ENCODE data around the gene WFDC5.

WFDC5 gene

DNA sequence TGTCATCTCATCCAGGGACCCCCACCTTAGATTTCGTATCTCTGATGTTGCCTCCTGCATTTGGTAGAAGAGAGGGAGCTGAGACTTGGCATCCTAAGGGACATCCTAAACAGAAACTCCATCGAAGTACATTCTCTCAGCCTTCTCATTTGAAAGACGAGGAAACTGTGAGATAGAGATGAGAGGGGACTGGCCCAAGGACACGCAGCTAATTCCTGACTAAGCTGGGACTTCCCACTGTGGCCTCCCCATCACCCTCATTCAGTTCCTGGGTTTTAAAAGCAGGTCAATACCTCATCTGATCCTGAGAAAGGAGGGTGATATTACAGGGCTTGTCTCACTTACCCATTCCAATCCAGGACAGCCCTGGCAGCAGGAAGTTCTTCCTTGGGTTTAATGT, 855 bp upstream of the WFDC5 start:
- no peak for DNase-seq (ENCODE audit: low read depth in 1 of 2, low spot score in 1 of 2)

- DNase-seq (ENCODE audit: low read depth in 1 of 2, low spot score in 1 of 2) = no peak
These were observed 406 bp upstream of the WFDC5 start for GRCh38 chr20:45115386-45115774.

DNA sequence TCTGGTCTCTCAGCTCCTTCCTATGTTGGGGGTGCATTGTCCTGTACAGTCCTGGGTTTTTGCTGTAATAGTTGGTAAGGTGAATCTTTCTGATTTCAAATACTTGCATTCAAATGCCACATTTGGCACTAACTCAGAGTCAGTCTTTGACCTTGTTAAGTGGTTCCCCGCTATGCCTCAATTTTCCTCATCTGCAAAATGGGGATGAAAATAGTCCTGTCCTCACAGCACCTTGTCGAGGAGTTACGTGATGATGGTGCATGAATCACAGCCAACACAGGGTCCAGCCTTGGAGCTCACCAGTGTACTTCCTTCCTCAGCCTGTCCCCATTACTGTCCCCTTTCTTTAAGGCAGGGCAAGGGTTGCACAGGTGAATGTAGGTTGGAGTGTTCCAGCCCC, 1.1 kb downstream of the WFDC5 start:
- no peak for DNase-seq (ENCODE audit: low read depth in 1 of 2, low spot score in 1 of 2)

DNA sequence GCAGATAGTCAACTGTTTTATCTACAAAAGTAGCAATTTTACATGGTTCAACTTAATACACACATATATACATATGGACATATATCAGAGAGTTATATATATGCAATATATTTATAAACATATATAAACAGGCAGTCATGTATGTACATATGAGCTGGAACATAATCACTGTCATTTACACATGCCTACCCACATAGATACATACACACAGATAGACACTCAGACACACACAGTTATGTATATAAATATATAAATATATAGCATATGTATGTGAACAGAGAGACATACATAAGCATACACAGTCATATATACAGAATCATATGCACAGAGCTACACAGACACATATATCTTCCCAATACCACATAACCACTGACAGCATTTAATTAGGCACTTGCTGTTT, 2.2 kb downstream of the WFDC5 start:
- no peak for DNase-seq (ENCODE audit: low read depth in 1 of 2, low spot score in 1 of 2)

DNA sequence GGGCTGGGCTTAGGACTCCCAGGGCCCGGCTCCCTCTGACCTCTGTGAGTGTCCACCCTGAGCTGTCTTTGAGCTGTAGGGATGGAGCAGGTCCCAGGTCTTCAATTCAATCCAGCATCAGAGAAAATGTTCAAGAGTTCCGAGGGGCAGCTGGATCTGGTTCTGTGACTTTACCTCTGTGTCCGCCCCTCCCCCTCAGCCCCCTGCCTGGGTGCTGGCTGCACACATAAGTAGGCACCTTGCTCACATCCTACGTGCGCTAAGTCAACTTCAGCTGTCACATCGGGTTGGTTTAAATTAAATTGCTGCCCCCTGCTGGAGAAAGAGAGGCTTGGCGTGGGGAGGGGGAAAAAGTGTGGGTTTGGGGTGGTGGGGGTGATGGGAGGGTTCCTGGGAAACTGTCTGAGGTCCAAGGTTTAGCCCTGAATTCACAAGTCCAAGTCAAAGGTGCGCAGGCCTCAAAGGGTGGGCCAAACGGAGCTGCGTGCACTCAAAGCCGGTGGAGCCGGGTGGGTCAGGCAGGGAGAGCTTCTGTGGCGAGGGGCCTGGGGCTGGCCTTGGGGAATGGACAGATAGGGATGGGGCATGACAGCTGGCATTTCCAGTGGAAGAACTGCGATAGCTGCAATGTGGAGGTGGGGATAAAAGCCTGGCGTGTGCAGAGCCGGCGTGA, 3.0 kb downstream of the WFDC5 start:
- DNase-seq (ENCODE audit: low read depth in 1 of 2, low spot score in 1 of 2) = no peak

DNA sequence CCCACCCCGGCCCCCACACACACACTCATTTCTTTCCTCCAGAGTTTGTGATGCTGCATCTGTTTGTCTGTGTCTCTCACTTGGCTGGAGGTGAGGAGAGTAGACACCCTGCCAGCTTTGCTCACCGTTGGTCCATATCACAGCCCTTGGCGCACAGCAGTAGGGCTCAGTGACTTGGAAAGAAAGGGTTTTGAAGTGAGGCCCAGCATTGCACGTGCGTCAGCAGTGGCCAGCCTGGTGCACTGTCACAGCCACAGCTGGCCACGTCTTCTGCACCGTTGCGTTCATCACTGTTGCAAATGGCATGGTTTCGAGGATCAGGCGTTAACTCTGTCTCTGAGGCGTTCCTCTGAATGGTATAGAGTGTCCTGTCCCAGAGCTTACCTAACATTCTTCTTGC, 3.7 kb downstream of the WFDC5 start:
- DNase-seq (ENCODE audit: low read depth in 1 of 2, low spot score in 1 of 2) = no peak

- no peak for DNase-seq (ENCODE audit: low read depth in 1 of 2, low spot score in 1 of 2)
These were observed 4.7 kb downstream of the WFDC5 start for GRCh38 chr20:45110301-45110700.

GRCh38 chr20:45109634-45110033, 5.3 kb downstream of the WFDC5 start:
- DNase-seq (ENCODE audit: low read depth in 1 of 2, low spot score in 1 of 2) = no peak

DNA sequence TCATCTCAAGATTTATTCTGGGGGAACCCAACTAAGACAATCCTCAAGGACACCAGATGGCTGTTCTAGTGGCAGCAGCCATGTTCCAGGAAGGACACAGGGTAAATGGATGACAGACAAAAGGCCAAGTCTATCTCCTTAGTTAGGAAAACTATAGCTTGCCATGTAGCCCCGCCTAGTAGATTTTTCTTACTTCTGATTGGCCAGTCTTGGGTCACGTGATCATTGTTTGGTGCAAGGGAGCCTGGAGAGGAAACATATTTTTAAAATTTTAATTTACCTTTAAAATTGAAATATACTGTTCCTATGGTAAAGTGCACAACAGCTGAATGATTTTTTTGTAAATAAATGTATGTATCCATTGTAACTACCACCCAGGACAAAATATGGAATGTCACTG, 9.7 kb downstream of the WFDC5 start:
- DNase-seq (ENCODE audit: low read depth in 1 of 2, low spot score in 1 of 2) = no peak

DNA sequence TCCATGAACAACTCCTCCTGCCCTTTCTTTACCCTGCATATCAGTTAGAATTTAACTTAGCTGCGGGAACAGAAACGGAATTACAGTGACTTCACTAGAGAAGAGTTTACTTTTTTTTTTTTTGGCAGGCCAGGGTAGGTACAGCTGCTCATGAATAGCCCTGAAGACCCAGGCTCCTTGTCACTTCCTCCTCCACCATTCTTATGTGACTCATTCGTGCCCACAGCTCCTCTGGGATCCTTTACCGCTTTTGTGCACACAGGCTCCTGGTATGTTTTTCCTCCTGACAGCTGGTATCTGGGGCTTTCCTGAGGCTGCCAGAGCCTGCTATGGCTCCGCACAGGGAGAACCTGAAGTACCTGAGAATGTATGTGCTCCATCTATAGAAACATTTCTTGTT, 10.2 kb downstream of the WFDC5 start:
- no peak for DNase-seq (ENCODE audit: low read depth in 1 of 2, low spot score in 1 of 2)

GRCh38 chr20:45103072-45103471, 11.9 kb downstream of the WFDC5 start:
- no peak for DNase-seq (ENCODE audit: low read depth in 1 of 2, low spot score in 1 of 2)

GRCh38 chr20:45101333-45101850, 13.6 kb downstream of the WFDC5 start:
- no peak for DNase-seq (ENCODE audit: low read depth in 1 of 2, low spot score in 1 of 2)

DNA sequence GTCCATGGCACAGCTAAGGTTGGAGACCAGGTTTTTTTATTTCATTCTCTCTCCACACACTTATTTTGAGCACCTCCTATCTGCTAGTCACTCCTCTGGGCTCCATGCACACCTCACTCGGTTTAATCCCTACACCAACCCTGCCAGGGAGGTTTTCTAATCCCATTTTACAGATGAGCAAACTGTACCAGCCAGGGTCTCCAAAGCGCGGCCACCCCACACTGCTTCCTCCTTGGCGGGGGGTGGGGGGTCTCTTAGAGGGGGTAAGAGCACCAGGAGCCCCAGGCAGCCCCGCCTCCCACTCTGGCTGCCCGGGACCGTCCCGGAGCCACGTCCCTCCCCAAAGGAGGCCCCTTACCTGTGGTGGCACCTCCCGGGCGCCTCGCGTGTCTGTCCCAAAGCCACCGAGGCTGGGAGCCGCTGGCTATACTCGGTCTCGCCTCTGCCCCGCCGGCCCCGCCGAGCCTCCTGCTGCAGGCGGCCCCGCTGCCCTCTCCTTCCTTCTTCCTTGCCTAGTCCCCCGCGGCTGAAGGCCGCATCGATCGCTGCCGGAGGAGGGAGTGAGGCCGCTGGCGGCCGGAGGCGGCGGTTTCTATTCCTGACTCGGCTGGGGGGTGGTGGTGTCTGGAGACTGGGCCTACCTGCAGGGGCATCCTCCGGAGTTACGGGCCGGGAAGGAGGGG, 14.3 kb downstream of the WFDC5 start, which contains the start of gene KCNS1:
KCNS1 (minus strand) TSS at position 565 of the 683 bp plus-strand sequence. CDS start 1,891 bp downstream, outside the sequence.
- no peak for DNase-seq (ENCODE audit: low read depth in 1 of 2, low spot score in 1 of 2)

DNA sequence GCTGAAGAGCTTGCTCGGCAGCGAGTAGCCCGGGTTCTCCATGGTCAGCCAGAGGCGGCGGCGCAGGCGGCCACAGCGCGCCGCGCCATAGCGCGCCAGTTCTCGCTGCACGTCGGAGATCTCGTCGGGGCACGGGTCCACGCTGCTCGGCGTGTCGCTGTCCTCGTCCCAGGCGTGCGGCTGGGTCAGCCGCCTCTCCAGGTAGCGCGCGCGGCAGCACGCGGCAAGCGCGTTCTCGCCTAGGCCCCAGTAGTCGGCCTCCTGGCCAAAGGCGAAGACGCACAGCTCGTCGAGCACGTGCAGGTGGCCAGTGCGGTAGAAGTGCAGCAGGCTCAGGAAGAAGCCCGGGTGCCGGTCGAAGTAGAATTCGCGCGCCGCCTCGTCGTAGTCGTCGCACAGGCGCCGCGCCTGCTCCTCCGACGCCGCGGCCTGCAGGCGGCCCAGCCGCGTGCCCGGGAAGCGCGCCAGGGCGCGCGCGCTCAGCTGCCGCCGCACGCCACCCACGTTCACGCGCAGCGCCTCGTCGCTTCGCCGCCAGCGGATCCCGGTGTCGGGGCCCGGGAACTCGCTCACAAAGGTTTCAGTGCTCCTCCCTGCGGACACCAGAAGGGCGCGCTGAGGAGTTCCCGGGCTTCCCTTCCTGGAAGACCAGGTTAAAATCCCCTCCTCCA, 16.7 kb downstream of the WFDC5 start:
- no peak for DNase-seq (ENCODE audit: low read depth in 1 of 2, low spot score in 1 of 2)

DNA sequence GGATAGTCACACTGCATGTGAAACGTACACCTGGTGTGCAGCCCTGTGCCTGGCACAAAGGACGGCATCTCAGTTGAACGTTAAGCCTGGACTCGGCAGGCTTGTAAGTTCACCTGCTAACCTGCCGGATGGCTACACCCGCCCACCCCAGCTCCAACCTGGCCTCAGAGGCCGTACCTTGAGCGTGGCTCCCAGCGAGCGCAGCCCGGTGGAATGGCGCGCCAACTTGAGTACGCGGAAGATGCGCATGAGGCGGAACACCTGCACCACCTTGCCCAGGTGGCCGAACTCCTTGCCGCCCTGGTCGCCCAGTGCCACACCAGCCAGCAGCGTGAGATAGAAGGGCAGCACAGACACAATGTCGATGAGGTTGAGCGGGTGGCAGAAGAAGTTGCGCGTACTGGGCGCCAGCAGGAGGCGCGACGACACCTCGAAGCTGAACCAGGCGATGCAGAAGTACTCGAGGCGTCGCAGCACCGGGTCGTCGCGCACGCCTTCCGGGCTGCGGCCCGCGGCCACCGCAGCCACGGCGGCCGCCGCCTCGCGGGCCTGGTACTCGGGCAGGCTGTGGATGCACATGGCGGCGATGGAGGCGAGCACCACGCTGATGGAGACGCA, 17.4 kb downstream of the WFDC5 start:
- DNase-seq (ENCODE audit: low read depth in 1 of 2, low spot score in 1 of 2) = no peak

- DNase-seq (ENCODE audit: low read depth in 1 of 2, low spot score in 1 of 2) = no peak
These were observed 18.2 kb downstream of the WFDC5 start for GRCh38 chr20:45096781-45097180.

DNA sequence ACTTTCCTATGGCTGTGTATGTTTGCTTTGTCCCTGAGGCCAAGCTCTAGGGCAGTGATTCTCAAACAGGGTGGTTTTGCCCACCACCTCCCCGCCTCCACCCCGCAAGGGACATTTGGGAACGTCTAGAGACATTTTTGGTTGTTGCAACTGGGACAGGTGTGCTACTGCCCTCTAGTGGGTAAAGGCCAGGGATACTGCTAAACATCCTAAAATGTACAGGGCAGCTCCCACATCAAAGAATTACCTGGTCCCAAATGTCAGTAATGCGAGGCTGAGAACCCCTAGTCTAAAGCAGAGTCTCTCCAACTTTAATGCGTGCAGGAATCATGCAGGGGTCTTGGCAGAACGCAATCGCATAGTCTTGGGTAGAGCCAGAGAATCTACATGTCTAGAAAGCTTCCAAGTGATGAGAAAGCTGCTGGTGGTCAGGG, 19.2 kb downstream of the WFDC5 start:
- DNase-seq (ENCODE audit: low read depth in 1 of 2, low spot score in 1 of 2) = peak in 1 of 2 donors; percentile 27

DNA sequence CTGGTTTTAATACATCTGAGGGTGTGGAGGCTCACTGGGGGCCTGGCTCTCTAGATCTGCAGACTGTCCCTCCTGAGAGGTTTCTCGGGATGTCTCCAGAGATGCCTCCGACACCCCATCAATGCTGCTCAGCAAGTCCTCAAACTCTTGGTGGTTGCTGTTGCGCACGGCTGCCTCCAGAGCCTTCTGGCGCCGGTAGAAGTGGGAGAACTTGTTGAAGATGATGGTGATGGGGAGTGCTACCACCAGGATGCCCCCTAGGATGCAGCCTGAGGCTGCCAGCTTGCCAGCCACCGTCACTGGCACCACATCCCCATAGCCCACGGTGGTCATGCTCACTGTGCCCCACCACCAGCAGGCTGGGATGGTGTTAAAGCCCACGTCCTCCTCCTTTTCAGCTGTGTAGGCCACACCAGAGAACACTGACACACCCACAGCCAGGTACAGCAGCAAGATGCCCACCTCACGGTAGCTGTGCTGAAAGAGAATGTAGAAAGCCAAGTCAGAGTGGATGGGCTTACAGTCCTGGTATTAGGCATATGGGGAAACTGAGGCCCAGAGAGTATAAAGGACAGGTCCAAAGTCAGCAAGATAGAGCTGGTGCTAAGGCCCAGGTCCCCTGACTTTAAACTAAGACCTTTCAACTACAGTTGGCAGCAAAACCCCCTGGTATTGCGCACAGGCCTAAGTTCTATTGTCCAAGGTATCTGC, 20.0 kb downstream of the WFDC5 start:
- no peak for DNase-seq (ENCODE audit: low read depth in 1 of 2, low spot score in 1 of 2)

DNA sequence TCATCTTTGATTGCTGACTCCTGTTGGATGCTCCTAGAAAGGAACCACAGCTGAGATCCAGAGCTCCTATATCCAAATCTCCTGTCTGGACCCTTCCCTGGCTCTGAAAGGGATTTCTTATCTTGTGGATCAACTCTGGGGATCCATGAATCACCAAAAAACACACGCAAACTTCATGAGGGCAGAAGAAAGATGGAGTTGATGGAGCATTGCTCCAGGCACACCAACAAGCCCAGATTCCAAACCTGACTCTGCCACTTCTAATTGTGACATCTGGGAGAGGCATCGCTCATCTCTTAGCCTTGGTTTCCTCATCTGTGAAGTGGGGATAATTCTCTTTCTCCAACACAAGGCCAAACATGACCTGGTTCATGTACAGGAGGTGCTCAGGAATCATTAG, 20.8 kb downstream of the WFDC5 start:
- DNase-seq (ENCODE audit: low read depth in 1 of 2, low spot score in 1 of 2) = no peak

- no peak for DNase-seq (ENCODE audit: low read depth in 1 of 2, low spot score in 1 of 2)
These were observed 22.1 kb downstream of the WFDC5 start for GRCh38 chr20:45092898-45093297.

- DNase-seq (ENCODE audit: low read depth in 1 of 2, low spot score in 1 of 2) = no peak
These were observed 23.6 kb downstream of the WFDC5 start for GRCh38 chr20:45091366-45091765.

Data from activated T-helper 1 cell treated with anti-CD3 and anti-CD28 coated beads, Interleukin-2, amount 50 U/mL, for 16 hours (primary cell).